ENCODE data around the gene GRIN2A.

- TF ChIP-seq SUZ12 (IDR thresholded peaks at IDR 0.05; ENCODE audit: extremely low read depth, insufficient read depth, insufficient read length): no peak
- TF ChIP-seq YY1 (IDR thresholded peaks at IDR 0.05; ENCODE audit: insufficient read depth, insufficient read length): no peak
These were observed 232.8 kb downstream of the GRIN2A start for GRCh38 chr16:9949396-9949795.

Data from NT2/D1 (cell line).